Heart left ventricle (tissue), 13 donors: Measurements from ENCODE around the gene TEX261.

Experiments
- POLR2A ChIP-seq, 2 donors: fragments of 450-650 bp; IDR thresholded peaks; one replicate each; pipeline ENCODE4 v1.6.1; 2017; ENCODE audit warnings: antibody characterized with exemption in 2 of 2, mild to moderate bottlenecking in 2 of 2, moderate library complexity in 2 of 2
- TF ChIP-seq, protein P1 (sequence below), 12 donors: fragments of 200-600 bp; sonication (generic) in 4 of 12; IDR thresholded peaks; one replicate each; pipeline versions ENCODE4 v1.5.0 to v1.8.0; 2018 to 2022; ENCODE audit warnings: antibody characterized with exemption in 12 of 12, mild to moderate bottlenecking in 5 of 12
- donor health status: ischemic (EF 13 %, LVEDD 7.1; RV severe dilation, severe dysfunction).
- donor health status: DM: no; HTN: yes; CAD: no.
- donor health status: DM: no; HTN: no; CAD: no.
- donor health status: ischemic (EF 25% LVEDD 6.9; RV normal size, moderate dysfunction).
- donor health status: ischemic (EF 25% LVEDD 5.7; RV mildly dilated, moderate dysfunction).
- donor health status: ischemic (EF 35%, LVEDD 5.7; RV mildly dilated, moderate dysfunction).
- donor health status: nonischemic (EF 11% LVEDD 7.7; RV severe dilation, severe dysfunction).
- donor health status: DM: yes; HTN: yes; CAD: no.
- donor health status: PGD.
- donor health status: ischemic (EF 29% LVEDD 5.4; RV normal size, mild dysfunction).
- donor health status: nonischemic (EF 23%, LVEDD 6.1; RV moderate dilation, normal function).

DNA sequence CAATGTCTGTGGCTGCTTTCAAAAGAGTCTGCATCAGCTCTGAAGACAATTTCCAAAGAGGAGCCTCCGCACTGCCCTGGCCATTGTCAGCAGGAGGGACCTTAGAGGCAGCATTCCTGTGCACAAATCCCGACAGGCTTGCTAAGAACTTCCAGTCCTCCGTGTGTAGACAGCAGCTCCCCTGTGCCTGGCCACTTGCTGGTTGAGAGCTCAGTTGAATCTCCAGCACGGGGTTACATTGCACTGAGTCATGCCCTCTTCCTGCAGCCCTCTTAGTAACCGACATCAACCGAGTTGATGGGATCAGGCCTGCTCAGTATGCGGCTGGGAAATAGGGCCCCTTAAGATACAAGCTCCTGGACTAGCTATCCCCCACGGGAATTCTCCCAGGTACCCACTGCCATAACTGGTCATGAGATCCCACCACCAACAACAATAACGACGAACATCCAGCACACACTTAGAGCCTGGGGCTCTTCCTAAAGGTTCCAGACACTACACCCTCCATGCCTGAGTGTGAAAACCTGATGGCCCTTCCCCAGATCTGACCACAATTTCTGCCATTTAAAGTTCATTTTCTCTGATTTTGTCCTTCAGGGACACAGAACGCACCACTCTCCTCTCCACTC lies 47.0 kb downstream of the TEX261 start:
- TF ChIP-seq, protein P1, sequence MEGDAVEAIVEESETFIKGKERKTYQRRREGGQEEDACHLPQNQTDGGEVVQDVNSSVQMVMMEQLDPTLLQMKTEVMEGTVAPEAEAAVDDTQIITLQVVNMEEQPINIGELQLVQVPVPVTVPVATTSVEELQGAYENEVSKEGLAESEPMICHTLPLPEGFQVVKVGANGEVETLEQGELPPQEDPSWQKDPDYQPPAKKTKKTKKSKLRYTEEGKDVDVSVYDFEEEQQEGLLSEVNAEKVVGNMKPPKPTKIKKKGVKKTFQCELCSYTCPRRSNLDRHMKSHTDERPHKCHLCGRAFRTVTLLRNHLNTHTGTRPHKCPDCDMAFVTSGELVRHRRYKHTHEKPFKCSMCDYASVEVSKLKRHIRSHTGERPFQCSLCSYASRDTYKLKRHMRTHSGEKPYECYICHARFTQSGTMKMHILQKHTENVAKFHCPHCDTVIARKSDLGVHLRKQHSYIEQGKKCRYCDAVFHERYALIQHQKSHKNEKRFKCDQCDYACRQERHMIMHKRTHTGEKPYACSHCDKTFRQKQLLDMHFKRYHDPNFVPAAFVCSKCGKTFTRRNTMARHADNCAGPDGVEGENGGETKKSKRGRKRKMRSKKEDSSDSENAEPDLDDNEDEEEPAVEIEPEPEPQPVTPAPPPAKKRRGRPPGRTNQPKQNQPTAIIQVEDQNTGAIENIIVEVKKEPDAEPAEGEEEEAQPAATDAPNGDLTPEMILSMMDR (IDR thresholded peaks at IDR 0.05): no peak
- TF ChIP-seq POLR2A (IDR thresholded peaks at IDR 0.05): no peak
